Measurements from ENCODE around the gene ARRDC2. TPM values are rescaled to one million over a fixed set of nuclear protein-coding genes. Genes with fewer than 3 reads are reported as not detected.

The ARRDC2 gene
- total and polyA plus RNA-seq, 10 of the 15 experiments (the other 5 are each of a cell fraction or from before 2014, with no cell fraction given), result 0.48 to 10.1 (median 4.8) TPM

- TF ChIP-seq ZNF24 (IDR thresholded peaks at IDR 0.05) (no peak), RELB (IDR thresholded peaks at IDR 0.05; ENCODE audit: low read depth) (no peak), IKZF1 (conservative IDR thresholded peaks at IDR 0.05) (no peak)
These were observed 18.4 kb upstream of the ARRDC2 start (continued) for GRCh38 chr19:17989425-17990094.

- Histone ChIP-seq H3K36me3 (ENCODE audit: control insufficient read depth in 2 of 2, insufficient read depth in 2 of 2, low read length in 1 of 2) (no peaks in the 10 kb centered on the region), H4K20me1 (ENCODE audit: control insufficient read depth, insufficient read depth) (no peaks in the 10 kb centered on the region), H3K4me2 (ENCODE audit: control insufficient read depth, insufficient read depth) (no peak overlapping the region), H3K4me1 (ENCODE audit: control insufficient read depth, insufficient read depth, low read length) (no peaks in the 10 kb centered on the region; the same call in 1 of the 2 replicates), H3K79me2 (ENCODE audit: control insufficient read depth, insufficient read depth, low read length) (no peaks in the 10 kb centered on the region), H2AFZ (ENCODE audit: control insufficient read depth, low read depth, low read length) (no peak overlapping the region), H3K4me3 (no peak overlapping the region), H3K27me3 (replicated peaks in 1 of 2; ENCODE audit: control insufficient read depth in 2 of 2, insufficient read depth in 2 of 2, low read length in 1 of 2) (no peaks in the 10 kb centered on the region), H3K9me3 (replicated peaks; ENCODE audit: control insufficient read depth, insufficient read depth, low read length) (no peaks in the 10 kb centered on the region), H3K27ac (ENCODE audit: control insufficient read depth, insufficient read depth) (no peak overlapping the region), H3K9ac (ENCODE audit: control insufficient read depth, insufficient read depth, low read length) (no peak overlapping the region)
- ChIA-PET RAD21 (ENCODE audit: unreplicated experiment) (no interaction called here), SMC1A (ENCODE audit: uncharacterized antibody, unreplicated experiment) (interaction anchor here (7.7 kb wide), 1 partner anchor 55 kb away, joined by 90 read pairs; no protein-coding TSS in a partner anchor), CTCF (interaction anchor here (1.3 to 13.5 kb wide), 6 partner anchors 40 to 210 kb away, joined by 3 to 302 read pairs (median 19); partner anchors contain the start of genes CCDC124 and RPL18A), POLR2A (interaction anchor here (0.8 kb wide), 1 partner anchor 13 kb away, joined by 3 read pairs; no protein-coding TSS in a partner anchor)
- WGBS (ENCODE audit: insufficient coverage, insufficient replicate concordance, low lambda C conversion rate, missing lambda C conversion rate), result 56% methylated on average over 22 of the region's 27 CpGs
- intact Hi-C loops (cut with micrococcal nuclease; ENCODE audit: unreplicated experiment) (no loop called here), in situ Hi-C loops (cut with MboI) (loop anchor here (10.0 kb wide), 1 partner anchor 48 kb away; no protein-coding TSS in a partner anchor)
- ATAC-seq (no peak), FAIRE-seq (no peak), DNase-seq (ENCODE audit: low read depth, low spot score) (no peak)
- no TSS peak for BruUV-seq (replicated peaks)
- TF ChIP-seq HSF1 (IDR thresholded peaks at IDR 0.05; ENCODE audit: low read depth, low read length), result no peak
- TF ChIP-seq E4F1 (IDR thresholded peaks at IDR 0.05; ENCODE audit: borderline replicate concordance, partially characterized antibody), result no peak
- no peak for TF ChIP-seq SP1 (IDR thresholded peaks at IDR 0.05; ENCODE audit: low read depth, low read length)
- TF ChIP-seq SMC3 (IDR thresholded peaks at IDR 0.05; ENCODE audit: borderline replicate concordance, low read length), result no peak
- no peak for TF ChIP-seq ASH2L (IDR thresholded peaks at IDR 0.05; ENCODE audit: borderline replicate concordance, low read depth)
- TF ChIP-seq CBFB (IDR thresholded peaks at IDR 0.05; ENCODE audit: low read depth), result no peak
- no peak for TF ChIP-seq HDAC6 (IDR thresholded peaks at IDR 0.05; ENCODE audit: unreplicated experiment)
- TF ChIP-seq BCL11A (IDR thresholded peaks at IDR 0.05; ENCODE audit: low read depth, low read length), result no peak
- no peak for TF ChIP-seq NKRF (conservative IDR thresholded peaks at IDR 0.05)
These were observed 14.7 kb upstream of the ARRDC2 start for GRCh38 chr19:17993076-17993813.

Data from GM12878 (cell line).